Epithelial cell of esophagus (primary cell): Measurements from ENCODE around the gene LY6G5C.

Experiments
- DNase-seq: peaks from one replicate; pipeline ENCODE4 v3.0.0; 2010; ENCODE audit warnings: low read depth
- H3K4me3 ChIP-seq: 2 replicates; pipeline ENCODE4 v1.5.1; 2011; ENCODE audit warnings: mild to moderate bottlenecking, low read length, control low read depth
- CTCF ChIP-seq: IDR thresholded peaks from 2 replicates; pipeline ENCODE4 v1.5.1; 2011; ENCODE audit warnings: low read depth, mild to moderate bottlenecking, low read length, control low read depth, inconsistent platforms; ENCODE audit not compliant: insufficient read depth; ENCODE audit errors: missing control alignments

The LY6G5C gene

GRCh38 chr6:31697555-31697954 is 16.7 kb upstream of the LY6G5C start:
- H3K4me3 ChIP-seq = no peak overlapping the region
- TF ChIP-seq CTCF = no peak
- peak; percentile 27 for DNase-seq

GRCh38 chr6:31693535-31693934 is 12.7 kb upstream of the LY6G5C start:
- DNase-seq = no peak
- no peak for TF ChIP-seq CTCF
- H3K4me3 ChIP-seq = no peak overlapping the region

GRCh38 chr6:31692886-31693285 is 12.0 kb upstream of the LY6G5C start:
- no peak for DNase-seq
- no peak overlapping the region for H3K4me3 ChIP-seq
- TF ChIP-seq CTCF = no peak

- no peak for DNase-seq
- no peak for TF ChIP-seq CTCF
- no peak overlapping the region for H3K4me3 ChIP-seq
Observed at GRCh38 chr6:31692353-31692752, 11.5 kb upstream of the LY6G5C start.

GRCh38 chr6:31691564-31692108 is 10.8 kb upstream of the LY6G5C start:
- no peak overlapping the region for H3K4me3 ChIP-seq
- no peak for TF ChIP-seq CTCF
- no peak for DNase-seq

- H3K4me3 ChIP-seq = no peak overlapping the region
- TF ChIP-seq CTCF = no peak
- DNase-seq = no peak
Observed at GRCh38 chr6:31691078-31691463, 10.2 kb upstream of the LY6G5C start.

- DNase-seq = no peak
- H3K4me3 ChIP-seq = no peak overlapping the region
- no peak for TF ChIP-seq CTCF
Observed at GRCh38 chr6:31690231-31691077, 9.6 kb upstream of the LY6G5C start.
